Testis (tissue), 2 donors: ENCODE data around the gene CDKAL1.

ENCODE experiments used
- POLR2A ChIP-seq: fragments of 450-650 bp; IDR thresholded peaks from one replicate; pipeline ENCODE4 v1.6.1; 2017; ENCODE audit warnings: antibody characterized with exemption, mild to moderate bottlenecking, moderate library complexity
- TF ChIP-seq, protein P1 (sequence below), 3 experiments: fragments of 450-650 bp in 2 of 3; fragments of 200-600 bp in 1 of 3; sonication (generic) in 1 of 3; IDR thresholded peaks; one replicate each; pipeline ENCODE4 v1.5.1; 2016 to 2019; ENCODE audit warnings: antibody characterized with exemption in 3 of 3, mild to moderate bottlenecking in 2 of 3, moderate library complexity in 1 of 3

DNA sequence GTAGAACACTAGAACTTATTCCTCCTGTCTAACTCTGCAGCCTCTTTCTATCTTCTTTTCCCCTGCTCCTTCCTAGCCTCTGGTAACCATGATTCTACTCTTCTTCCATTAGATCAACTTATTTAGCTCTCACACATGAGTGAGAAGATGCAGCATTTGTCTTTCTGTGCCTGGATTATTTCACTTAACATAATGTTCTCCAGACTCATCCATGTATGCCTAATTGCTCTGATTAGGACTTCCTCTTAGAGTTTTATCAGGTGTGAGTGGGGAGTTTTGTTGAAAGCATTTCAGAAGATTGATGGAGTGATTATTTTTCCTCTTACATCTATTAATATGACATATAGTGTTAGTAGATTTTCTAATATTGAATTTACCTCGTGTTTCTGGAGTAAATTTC lies 140.4 kb downstream of the CDKAL1 start:
- TF ChIP-seq, protein P1, sequence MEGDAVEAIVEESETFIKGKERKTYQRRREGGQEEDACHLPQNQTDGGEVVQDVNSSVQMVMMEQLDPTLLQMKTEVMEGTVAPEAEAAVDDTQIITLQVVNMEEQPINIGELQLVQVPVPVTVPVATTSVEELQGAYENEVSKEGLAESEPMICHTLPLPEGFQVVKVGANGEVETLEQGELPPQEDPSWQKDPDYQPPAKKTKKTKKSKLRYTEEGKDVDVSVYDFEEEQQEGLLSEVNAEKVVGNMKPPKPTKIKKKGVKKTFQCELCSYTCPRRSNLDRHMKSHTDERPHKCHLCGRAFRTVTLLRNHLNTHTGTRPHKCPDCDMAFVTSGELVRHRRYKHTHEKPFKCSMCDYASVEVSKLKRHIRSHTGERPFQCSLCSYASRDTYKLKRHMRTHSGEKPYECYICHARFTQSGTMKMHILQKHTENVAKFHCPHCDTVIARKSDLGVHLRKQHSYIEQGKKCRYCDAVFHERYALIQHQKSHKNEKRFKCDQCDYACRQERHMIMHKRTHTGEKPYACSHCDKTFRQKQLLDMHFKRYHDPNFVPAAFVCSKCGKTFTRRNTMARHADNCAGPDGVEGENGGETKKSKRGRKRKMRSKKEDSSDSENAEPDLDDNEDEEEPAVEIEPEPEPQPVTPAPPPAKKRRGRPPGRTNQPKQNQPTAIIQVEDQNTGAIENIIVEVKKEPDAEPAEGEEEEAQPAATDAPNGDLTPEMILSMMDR (IDR thresholded peaks at IDR 0.05), result no peak
- TF ChIP-seq POLR2A, result no peak
